GM12872 (cell line): ENCODE data around the gene ZBTB25.

ENCODE experiments used
- CTCF ChIP-seq: IDR thresholded peaks from 3 replicates; pipeline ENCODE4 v1.5.1; 2011; ENCODE audit warnings: low read depth, mild to moderate bottlenecking, low read length, moderate library complexity; ENCODE audit not compliant: insufficient read depth

Gene ZBTB25

GRCh38 chr14:64400829-64401459 lies 102.7 kb downstream of the ZBTB25 start:
- TF ChIP-seq CTCF, result no peak
